Hepatocyte (in vitro differentiated cells): ENCODE results near the gene TTC7B.

Experiments
- EZH2phosphoT487 ChIP-seq: fragments of 200-600 bp; sonication (generic); IDR thresholded peaks from one replicate; pipeline ENCODE4 v1.6.1; 2018; ENCODE audit warnings: antibody characterized with exemption, mild to moderate bottlenecking, low read depth, moderate library complexity; ENCODE audit not compliant: unreplicated experiment, severe bottlenecking
- TF ChIP-seq, protein P1 (sequence below): fragments of 200-600 bp; sonication (generic); IDR thresholded peaks from 2 replicates; pipeline ENCODE4 v1.5.1; 2016; ENCODE audit warnings: antibody characterized with exemption, mild to moderate bottlenecking; ENCODE audit not compliant: poor library complexity

- TF ChIP-seq, protein P1, sequence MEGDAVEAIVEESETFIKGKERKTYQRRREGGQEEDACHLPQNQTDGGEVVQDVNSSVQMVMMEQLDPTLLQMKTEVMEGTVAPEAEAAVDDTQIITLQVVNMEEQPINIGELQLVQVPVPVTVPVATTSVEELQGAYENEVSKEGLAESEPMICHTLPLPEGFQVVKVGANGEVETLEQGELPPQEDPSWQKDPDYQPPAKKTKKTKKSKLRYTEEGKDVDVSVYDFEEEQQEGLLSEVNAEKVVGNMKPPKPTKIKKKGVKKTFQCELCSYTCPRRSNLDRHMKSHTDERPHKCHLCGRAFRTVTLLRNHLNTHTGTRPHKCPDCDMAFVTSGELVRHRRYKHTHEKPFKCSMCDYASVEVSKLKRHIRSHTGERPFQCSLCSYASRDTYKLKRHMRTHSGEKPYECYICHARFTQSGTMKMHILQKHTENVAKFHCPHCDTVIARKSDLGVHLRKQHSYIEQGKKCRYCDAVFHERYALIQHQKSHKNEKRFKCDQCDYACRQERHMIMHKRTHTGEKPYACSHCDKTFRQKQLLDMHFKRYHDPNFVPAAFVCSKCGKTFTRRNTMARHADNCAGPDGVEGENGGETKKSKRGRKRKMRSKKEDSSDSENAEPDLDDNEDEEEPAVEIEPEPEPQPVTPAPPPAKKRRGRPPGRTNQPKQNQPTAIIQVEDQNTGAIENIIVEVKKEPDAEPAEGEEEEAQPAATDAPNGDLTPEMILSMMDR, result no peak
- no peak for TF ChIP-seq EZH2phosphoT487
Measured at GRCh38 chr14:90587918-90588317, 228.3 kb downstream of the TTC7B start.
